HK-2 (cell line): Measurements from ENCODE around the gene DLG3.
"Not testable (repeated sequence)": the region's sequence is repeated elsewhere in the genome, so short reads cannot be mapped to it uniquely, and the experiment has no call there.

Experiments used
- DNase-seq: peaks from one replicate; pipeline ENCODE4 v3.0.0-alpha.2; 2018; ENCODE audit not compliant: unreplicated experiment

Gene DLG3

DNA sequence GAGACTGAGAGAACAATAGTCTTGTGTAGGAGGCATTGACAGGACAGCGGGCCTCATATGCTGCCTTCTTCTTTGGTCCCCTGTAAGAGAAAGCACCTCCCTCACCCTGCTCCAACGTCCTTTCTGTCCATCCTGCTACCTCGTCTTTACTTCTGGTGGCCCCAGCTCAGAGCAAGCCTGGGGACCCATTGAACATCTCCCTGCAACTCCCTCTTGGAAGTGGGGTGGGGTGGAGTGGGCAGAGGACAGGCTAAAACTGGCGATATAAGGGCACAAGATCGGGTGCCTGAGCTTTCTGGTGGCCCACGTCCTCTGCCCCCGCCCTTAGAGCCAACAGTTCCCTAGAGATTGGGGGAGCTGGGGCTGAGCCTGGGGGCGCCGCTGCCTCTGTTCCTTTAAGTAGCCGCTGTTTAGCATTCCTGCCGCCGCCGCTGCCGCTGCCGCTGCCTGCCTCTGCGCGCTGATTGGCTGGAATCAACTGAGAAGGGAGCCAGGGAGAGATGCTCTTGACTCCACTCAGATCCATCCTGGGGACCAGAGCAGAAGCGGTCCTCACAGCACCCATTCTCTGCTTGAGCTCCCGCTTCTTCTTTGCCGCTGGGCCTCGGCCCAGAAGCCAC is at the start of gene DLG3:
Gene DLG3, plus strand, starts transcription at position 510 of the 620 bp plus-strand sequence. CDS start 367 bp downstream, outside the sequence.
- DNase-seq = no peak

DNA sequence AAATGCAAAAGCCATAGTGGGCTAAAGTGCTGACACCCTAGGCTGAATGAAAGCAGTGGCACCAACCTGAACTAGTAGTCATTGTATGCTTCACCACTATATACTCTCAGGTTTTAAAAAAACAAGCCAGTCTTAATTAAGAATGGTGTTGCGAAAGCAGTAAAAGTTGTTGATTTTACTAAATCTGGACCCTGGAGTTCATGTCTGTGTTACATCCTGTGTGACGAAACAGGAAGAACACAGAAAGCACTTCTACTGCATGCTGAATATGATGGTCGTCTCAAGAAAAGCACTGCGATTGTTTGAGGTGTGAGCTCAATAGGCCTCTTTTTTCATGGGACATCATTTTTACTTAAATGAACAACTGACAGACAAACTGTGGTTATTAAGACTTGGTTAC is 45.7 kb upstream of the DLG3 start:
- DNase-seq = no peak

- DNase-seq = not testable (repeated sequence)
These were observed 44.5 kb upstream of the DLG3 start for GRCh38 chrX:70400181-70400580.

- no peak for DNase-seq
These were observed 41.9 kb upstream of the DLG3 start for GRCh38 chrX:70402721-70403120.

DNA sequence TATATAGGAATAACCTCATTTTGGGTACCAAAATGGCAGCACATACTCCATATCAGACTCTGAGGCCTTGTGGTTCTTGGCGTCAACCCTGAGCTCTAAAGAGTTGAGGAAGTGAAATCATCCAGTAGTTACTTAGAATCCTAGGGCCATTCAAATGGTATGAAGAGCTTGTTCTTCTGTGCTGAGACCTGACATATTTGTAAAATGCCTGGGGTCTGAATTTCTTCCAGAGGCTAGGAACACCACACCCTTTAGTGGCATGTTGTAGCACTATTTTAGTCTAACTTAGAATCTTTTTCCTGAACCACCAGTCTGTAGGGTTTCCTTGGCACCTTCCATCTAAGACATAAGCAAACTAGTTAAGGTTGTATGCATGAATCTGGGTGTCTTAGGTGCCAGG is 39.6 kb upstream of the DLG3 start:
- DNase-seq = no peak

GRCh38 chrX:70410921-70411320 is 33.7 kb upstream of the DLG3 start:
- no peak for DNase-seq

DNA sequence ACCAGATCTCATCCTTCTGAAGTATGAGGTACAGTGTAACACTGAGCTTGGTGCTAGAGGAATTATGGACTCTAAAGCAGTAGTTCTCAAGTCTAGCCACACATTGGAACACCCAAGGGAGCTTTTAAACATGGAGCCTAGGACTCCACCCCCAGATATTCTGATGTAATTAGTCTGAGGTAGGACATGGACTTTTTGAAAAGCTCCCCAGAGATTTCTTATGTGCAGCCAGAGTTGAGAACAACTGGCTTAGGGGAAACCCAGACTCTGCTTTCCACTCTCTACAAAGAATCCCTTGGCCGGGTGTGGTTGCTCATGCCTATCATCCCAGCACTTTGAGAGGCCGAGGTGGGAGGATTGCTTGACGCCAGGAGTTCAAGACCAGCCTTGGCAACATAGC is 33.2 kb upstream of the DLG3 start:
- DNase-seq = no peak

DNA sequence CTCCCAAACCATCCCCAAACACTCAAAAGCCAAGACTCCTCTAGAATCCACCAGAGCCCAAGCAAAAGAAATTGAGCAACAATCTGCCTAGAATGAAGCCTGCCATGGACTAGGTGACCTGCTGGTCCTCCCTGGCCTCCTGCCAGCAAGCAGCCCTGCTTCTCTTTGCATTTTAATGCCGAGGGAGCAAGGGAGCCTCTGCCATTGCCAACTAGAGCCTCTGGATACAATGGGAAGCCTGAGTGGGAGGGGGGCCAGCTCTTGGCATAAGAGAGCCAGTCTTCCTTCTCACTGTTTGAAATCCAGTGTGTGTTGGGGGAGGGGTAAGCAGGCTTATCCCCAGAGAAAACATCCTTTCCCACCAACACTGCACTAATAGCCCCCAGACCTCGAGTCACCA is 23.0 kb upstream of the DLG3 start:
- DNase-seq = no peak

DNA sequence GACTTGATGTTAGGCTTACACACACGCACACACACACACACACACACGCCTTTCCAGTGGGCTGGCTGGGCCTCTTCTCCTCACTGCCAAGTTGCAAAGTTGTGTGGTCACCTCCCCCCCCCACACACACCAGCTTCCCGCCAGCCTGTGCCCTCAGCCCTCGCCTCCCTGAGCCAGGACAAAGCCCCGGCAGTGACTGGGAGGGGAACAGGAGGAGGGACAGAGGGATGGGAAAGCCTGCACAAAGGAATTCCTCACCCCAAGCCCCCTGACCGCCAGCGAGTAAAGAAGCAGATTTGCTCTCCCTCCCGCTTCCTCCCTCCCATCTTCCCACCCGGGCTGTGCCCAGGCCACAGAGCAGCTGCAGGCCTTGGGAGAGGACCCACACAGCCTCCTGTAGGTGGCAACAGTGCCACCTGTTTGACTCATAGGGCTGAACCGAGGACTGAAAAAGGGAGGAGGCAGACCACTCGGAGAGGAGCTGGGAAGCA is 21.7 kb upstream of the DLG3 start, which contains the start of gene GDPD2:
Gene GDPD2, plus strand, starts transcription at position 464 of the 491 bp plus-strand sequence. CDS start 1,671 bp downstream, outside the sequence.
- peak; percentile 35 for DNase-seq

- no peak for DNase-seq
These were observed 20.5 kb upstream of the DLG3 start for GRCh38 chrX:70423936-70424675.

GRCh38 chrX:70424801-70425200 is 19.8 kb upstream of the DLG3 start:
- no peak for DNase-seq

DNA sequence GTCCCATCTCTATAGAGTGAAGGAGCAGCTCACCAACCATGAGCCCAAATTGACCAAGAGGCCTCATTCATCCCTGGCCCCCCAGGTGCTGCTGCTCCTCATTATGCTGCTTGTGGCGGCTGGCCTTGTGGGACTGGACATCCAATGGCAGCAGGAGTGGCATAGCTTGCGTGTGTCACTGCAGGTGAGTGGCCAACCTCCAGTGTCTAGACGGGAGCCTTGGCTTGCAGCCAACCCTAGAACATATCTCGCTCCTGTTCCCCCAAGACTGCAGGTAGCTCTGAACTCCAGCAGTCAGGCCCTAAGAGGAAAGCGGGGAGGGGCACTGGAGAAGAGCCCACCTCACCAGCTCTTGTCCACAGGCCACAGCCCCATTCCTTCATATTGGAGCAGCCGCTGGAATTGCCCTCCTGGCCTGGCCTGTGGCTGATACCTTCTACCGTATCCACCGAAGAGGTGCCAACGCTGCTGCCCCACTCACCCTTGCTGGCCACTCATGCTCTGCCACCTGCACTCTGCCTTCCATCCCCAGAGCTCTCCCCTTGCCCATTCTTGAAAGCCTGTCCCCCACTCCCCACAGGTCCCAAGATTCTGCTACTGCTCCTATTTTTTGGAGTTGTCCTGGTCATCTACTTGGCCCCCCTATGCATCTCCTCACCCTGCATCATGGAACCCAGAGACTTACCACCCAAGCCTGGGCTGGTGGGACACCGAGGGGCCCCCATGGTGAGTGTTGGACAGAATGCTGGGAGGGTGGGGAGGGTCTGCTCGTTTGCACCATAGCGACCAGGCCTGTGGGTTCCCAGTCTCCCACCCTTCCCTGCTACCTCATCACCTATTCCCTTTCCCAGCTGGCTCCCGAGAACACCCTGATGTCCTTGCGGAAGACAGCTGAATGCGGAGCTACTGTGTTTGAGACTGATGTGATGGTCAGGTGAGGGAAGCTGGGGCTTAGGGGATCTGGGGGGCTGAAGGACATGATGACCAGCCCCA is 18.1 kb upstream of the DLG3 start:
- no peak for DNase-seq

DNA sequence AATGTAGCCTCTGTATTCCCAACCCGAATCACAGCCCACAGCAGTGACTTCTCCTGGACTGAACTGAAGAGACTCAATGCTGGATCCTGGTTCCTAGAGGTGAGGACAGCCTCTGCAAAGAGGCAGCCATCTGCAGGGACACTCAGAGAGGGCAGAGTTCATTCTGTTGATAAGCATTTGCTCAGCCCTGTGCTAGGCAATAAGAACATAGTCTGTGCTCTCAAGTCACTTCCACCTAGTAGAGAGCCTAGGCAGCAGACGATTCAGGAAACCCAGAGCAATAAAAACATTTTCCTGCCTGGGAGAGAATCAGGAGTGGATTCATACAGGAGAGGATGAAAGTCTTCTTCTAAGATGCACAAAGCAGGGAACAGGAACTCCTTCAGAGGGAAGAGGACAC is 17.3 kb upstream of the DLG3 start:
- no peak for DNase-seq

- no peak for DNase-seq
These were observed 14.9 kb upstream of the DLG3 start for GRCh38 chrX:70429759-70430158.

- no peak for DNase-seq
These were observed 11.4 kb upstream of the DLG3 start for GRCh38 chrX:70432936-70433847.

DNA sequence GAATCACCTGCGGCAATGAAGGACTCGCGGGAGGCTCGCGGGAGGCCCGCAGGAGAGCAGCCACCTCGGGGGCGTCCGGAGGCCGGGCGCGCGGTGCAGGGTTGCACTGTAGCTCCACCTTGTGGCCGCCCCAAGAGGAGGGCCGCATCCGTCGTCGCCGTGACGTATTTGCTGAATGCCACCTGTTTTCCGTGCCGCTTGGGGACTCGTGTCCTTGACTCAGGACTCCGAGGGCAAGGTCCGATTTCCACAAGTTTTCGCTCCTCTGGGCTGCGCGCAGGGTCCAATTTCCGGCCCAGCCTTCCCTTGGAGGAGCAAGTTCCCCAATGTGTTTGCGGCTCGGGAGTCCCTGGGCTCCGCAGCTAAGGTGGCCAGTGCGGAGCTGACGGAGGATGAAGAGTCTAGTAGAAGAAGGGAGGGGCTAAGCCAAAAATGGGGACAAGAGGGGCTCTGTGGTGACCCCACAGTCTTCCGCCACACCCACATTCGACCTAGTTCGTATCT is 10.7 kb upstream of the DLG3 start:
- DNase-seq = peak; percentile 72

- DNase-seq = peak; percentile 87
These were observed 10.2 kb upstream of the DLG3 start for GRCh38 chrX:70434352-70434866.

DNA sequence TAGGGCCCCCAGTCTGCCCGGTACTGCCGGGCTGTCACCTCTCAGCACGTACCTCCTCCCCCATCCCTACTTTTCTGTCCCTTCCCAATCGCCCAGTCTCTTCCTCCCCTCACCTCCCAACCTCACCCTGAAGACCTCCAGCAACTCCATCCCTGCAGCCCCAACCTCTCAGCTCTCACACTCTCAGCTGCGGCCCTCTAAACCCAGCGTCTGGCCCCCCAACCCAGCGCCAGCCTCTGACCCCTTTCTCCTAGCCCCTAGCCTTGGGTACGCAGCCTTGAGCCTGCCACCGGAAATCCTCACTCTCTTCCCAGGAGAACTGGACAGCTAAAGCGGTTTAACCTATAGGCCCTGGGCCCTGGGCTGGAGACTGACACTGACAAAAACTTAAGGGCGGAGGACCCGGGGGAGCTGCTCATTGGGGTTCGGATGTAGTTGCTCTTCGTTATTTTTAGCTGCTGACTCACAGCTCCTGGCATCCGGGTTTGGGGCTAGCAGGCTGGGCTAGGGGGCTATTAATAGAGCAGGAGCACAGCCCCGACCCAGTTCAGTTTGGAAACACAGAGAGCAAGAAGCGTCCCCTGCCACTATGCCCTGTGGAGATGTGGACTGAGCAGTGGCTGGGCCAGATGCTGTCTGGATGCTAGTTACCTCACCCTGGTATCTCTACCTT is 9.6 kb upstream of the DLG3 start:
- DNase-seq = no peak

- DNase-seq = no peak
These were observed 8.3 kb upstream of the DLG3 start for GRCh38 chrX:70436343-70436742.

- no peak for DNase-seq
These were observed 7.6 kb upstream of the DLG3 start for GRCh38 chrX:70437011-70437410.
